HL-60 (cell line): ENCODE results near the gene ZNF280B.
"Not testable (repeated sequence)": the region's sequence is repeated elsewhere in the genome, so short reads cannot be mapped to it uniquely, and the experiment has no call there.

ENCODE experiments used
- DNase-seq, 2 experiments: peaks; one replicate each; pipeline ENCODE4 v3.0.0-alpha.2; 2010 to 2020; ENCODE audit warnings: low read depth in 1 of 2, low spot score in 1 of 2
- H3K27ac ChIP-seq: fragments of 250-450 bp; sonication (Bioruptor Pico); replicated peaks from 2 replicates; pipeline ENCODE4 v1.5.1; 2020; ENCODE audit warnings: mild to moderate bottlenecking, moderate library complexity
- H3K27me3 ChIP-seq: fragments of 250-450 bp; sonication (Bioruptor Pico); 2 replicates; pipeline ENCODE4 v1.5.1; 2021; ENCODE audit warnings: mild to moderate bottlenecking, moderate library complexity; ENCODE audit not compliant: insufficient read depth, poor library complexity, severe bottlenecking
- H3K4me3 ChIP-seq: replicated peaks from 2 replicates; pipeline ENCODE4 v1.5.1; 2011; ENCODE audit warnings: mild to moderate bottlenecking, control low read depth, low read length; ENCODE audit not compliant: insufficient read depth
- CTCF ChIP-seq: IDR thresholded peaks from one replicate; pipeline ENCODE4 v1.5.1; 2011; ENCODE audit warnings: low read length, control low read depth, inconsistent platforms; ENCODE audit not compliant: insufficient read depth
- GABPA ChIP-seq: IDR thresholded peaks from 2 replicates; pipeline ENCODE4 v1.6.1; 2012; ENCODE audit warnings: low read depth
- POLR2AphosphoS5 ChIP-seq: IDR thresholded peaks from 2 replicates; pipeline ENCODE4 v1.6.1; 2012; ENCODE audit warnings: low read depth
- REST ChIP-seq: IDR thresholded peaks from 2 replicates; pipeline ENCODE4 v1.6.1; 2012; ENCODE audit warnings: low read depth; ENCODE audit not compliant: insufficient replicate concordance
- SPI1 ChIP-seq: IDR thresholded peaks from 2 replicates; pipeline ENCODE4 v1.6.1; 2012; ENCODE audit warnings: low read depth, mild to moderate bottlenecking, borderline replicate concordance

Gene ZNF280B

GRCh38 chr22:22515890-22516289, 7.3 kb upstream of the ZNF280B start:
- H3K27me3 ChIP-seq: no peaks in the 10 kb centered on the region
- H3K4me3 ChIP-seq: no peak overlapping the region
- no peak overlapping the region for H3K27ac ChIP-seq
- TF ChIP-seq POLR2AphosphoS5 (no peak), SPI1 (no peak), CTCF (no peak), REST (no peak), GABPA (no peak)
- no peak for DNase-seq

GRCh38 chr22:22514431-22514830, 5.9 kb upstream of the ZNF280B start:
- DNase-seq, H3K27me3 ChIP-seq, H3K4me3 ChIP-seq, H3K27ac ChIP-seq: not testable (repeated sequence)

- no peak overlapping the region for H3K27ac ChIP-seq
- TF ChIP-seq POLR2AphosphoS5 (no peak), REST (no peak), CTCF (no peak), SPI1 (no peak), GABPA (no peak)
- H3K4me3 ChIP-seq: no peak overlapping the region
- no peaks in the 10 kb centered on the region for H3K27me3 ChIP-seq
- DNase-seq: no peak
Measured at GRCh38 chr22:22513619-22514018, 5.1 kb upstream of the ZNF280B start.

GRCh38 chr22:22512951-22513350, 4.4 kb upstream of the ZNF280B start:
- H3K27me3 ChIP-seq: no peaks in the 10 kb centered on the region
- no peak for TF ChIP-seq REST
- no peak overlapping the region for H3K27ac ChIP-seq
- no peak for DNase-seq
- no peak overlapping the region for H3K4me3 ChIP-seq

GRCh38 chr22:22510833-22511232, 2.3 kb upstream of the ZNF280B start:
- H3K27ac ChIP-seq, H3K27me3 ChIP-seq, H3K4me3 ChIP-seq, DNase-seq: not testable (repeated sequence)

- H3K27me3 ChIP-seq, DNase-seq, H3K4me3 ChIP-seq, H3K27ac ChIP-seq: not testable (repeated sequence)
Measured at GRCh38 chr22:22509912-22510311, 1.4 kb upstream of the ZNF280B start.
